A549 (cell line): Measurements from ENCODE around the gene RPTOR. TPM values are rescaled to one million over a fixed set of nuclear protein-coding genes. Genes with fewer than 3 reads are reported as not detected.
"Not testable (repeated sequence)": the region's sequence is repeated elsewhere in the genome, so short reads cannot be mapped to it uniquely, and the experiment has no call there.

Source experiments
- ATAC-seq, 2 experiments: fragments of 200-7000 bp in 1 of 2; fragments of >200 bp in 1 of 2; cut with Nextera tagmentation in 1 of 2; cut with Tn5 transposase in 1 of 2; 3 replicates each; pipeline versions ENCODE4 v1.8.0 to v1.9.1; 2018 to 2020; ENCODE audit warnings: mild to moderate bottlenecking in 1 of 2, moderate library complexity in 1 of 2
- CTCF ChIA-PET: fragments of 300-600 bp; sonication (Branson Sonifier 250); formaldehyde crosslinking; extraction: SDS; loops from one replicate; lab custom pipeline; 2021; ENCODE audit warnings: antibody characterized with exemption, inconsistent platforms; lab: Yijun Ruan, JAX
- POLR2A ChIA-PET: fragments of 350-600 bp; formaldehyde crosslinking; extraction: SDS; loops from one replicate; lab custom pipeline; 2021; ENCODE audit warnings: antibody characterized with exemption, inconsistent platforms; lab: Yijun Ruan, JAX
- DNase-seq, 2 experiments: peaks; one replicate each; pipeline versions ENCODE4 v3.0.0 to v3.0.0-alpha.2; 2011 to 2016; ENCODE audit warnings: low read depth in 1 of 2, low spot score in 1 of 2
- FAIRE-seq: peaks from 2 replicates; lab custom pipeline; 2011; peaks lifted over from hg19 to GRCh38; lab: Jason Lieb, UNC
- H3K27ac ChIP-seq, 2 experiments: fragments of >200 bp; sonication (Bioruptor Twin); formaldehyde crosslinking; 3 replicates each; pipeline ENCODE4 v1.5.1; 2016 to 2017
- H3K4me1 ChIP-seq: fragments of >200 bp; sonication (Bioruptor Twin); formaldehyde crosslinking; 3 replicates; pipeline ENCODE4 v1.6.1; 2016
- H3K4me2 ChIP-seq: fragments of >200 bp; sonication (Bioruptor Twin); formaldehyde crosslinking; 3 replicates; pipeline ENCODE4 v1.6.1; 2016
- H3K4me3 ChIP-seq: fragments of >200 bp; sonication (Bioruptor Twin); formaldehyde crosslinking; 3 replicates; pipeline ENCODE4 v1.5.1; 2016
- H3K9me3 ChIP-seq: fragments of >200 bp; sonication (Bioruptor Twin); formaldehyde crosslinking; 3 replicates; pipeline ENCODE4 v1.6.1; 2016
- CBX2 ChIP-seq: fragments of 200-600 bp; sonication (generic); IDR thresholded peaks from 2 replicates; pipeline ENCODE4 v1.6.1; 2016; ENCODE audit warnings: low read depth, mild to moderate bottlenecking, borderline replicate concordance
- CEBPB ChIP-seq, 2 experiments: fragments of >200 bp in 1 of 2; sonication (Bioruptor Twin) in 1 of 2; formaldehyde crosslinking in 1 of 2; IDR thresholded peaks; 2 replicates each; pipeline ENCODE4 v1.6.1; 2012 to 2016
- EHMT2 ChIP-seq: fragments of 200-600 bp; sonication (generic); IDR thresholded peaks from 2 replicates; pipeline ENCODE4 v1.6.1; 2016; ENCODE audit warnings: antibody characterized with exemption, low read depth, mild to moderate bottlenecking, moderate library complexity
- FOSB ChIP-seq: fragments of 250-450 bp; sonication (Bioruptor Pico); IDR thresholded peaks from 2 replicates; pipeline ENCODE4 v1.5.0; 2020; ENCODE audit warnings: mild to moderate bottlenecking, moderate library complexity
- HMGXB4 ChIP-seq: fragments of 250-450 bp; sonication (Bioruptor Pico); IDR thresholded peaks from 2 replicates; pipeline ENCODE4 v1.5.0; 2021; ENCODE audit warnings: mild to moderate bottlenecking, moderate library complexity, borderline replicate concordance
- HOXB13 ChIP-seq: fragments of 250-450 bp; sonication (Bioruptor Pico); IDR thresholded peaks from 2 replicates; pipeline ENCODE4 v1.5.0; 2020; ENCODE audit warnings: low read depth, mild to moderate bottlenecking, moderate library complexity
- HOXB5 ChIP-seq: fragments of 250-450 bp; sonication (Bioruptor Pico); IDR thresholded peaks from 2 replicates; pipeline ENCODE4 v1.5.0; 2020; ENCODE audit warnings: mild to moderate bottlenecking, moderate library complexity
- KDM1A ChIP-seq: fragments of 200-600 bp; sonication (generic); IDR thresholded peaks from 2 replicates; pipeline ENCODE4 v1.6.1; 2016; ENCODE audit warnings: low read depth, mild to moderate bottlenecking
- MAZ ChIP-seq: fragments of 150-350 bp; IDR thresholded peaks from 2 replicates; pipeline ENCODE4 v1.6.1; 2014; ENCODE audit warnings: antibody characterized with exemption, low read depth, low read length, borderline replicate concordance
- NPAS2 ChIP-seq: fragments of 250-450 bp; sonication (Bioruptor Pico); IDR thresholded peaks from 2 replicates; pipeline ENCODE4 v1.8.0; 2022; ENCODE audit warnings: mild to moderate bottlenecking, moderate library complexity, borderline replicate concordance
- PBX3 ChIP-seq: IDR thresholded peaks from 2 replicates; pipeline ENCODE4 v1.6.1; 2012
- RAD21 ChIP-seq, 2 experiments: fragments of >200 bp in 1 of 2; sonication (Bioruptor Twin) in 1 of 2; formaldehyde crosslinking in 1 of 2; IDR thresholded peaks in 1 of 2; conservative IDR thresholded peaks in 1 of 2; 2 replicates in 1 of 2; 3 replicates in 1 of 2; pipeline ENCODE4 v1.6.1; 2012 to 2018; ENCODE audit warnings: inconsistent platforms in 1 of 2
- RNF2 ChIP-seq: fragments of 200-600 bp; sonication (generic); IDR thresholded peaks from 2 replicates; pipeline ENCODE4 v1.6.1; 2016; ENCODE audit warnings: low read depth, mild to moderate bottlenecking, antibody characterized with exemption, moderate library complexity, borderline replicate concordance
- TP53 ChIP-seq: fragments of 250-450 bp; sonication (Bioruptor Pico); IDR thresholded peaks from 2 replicates; pipeline ENCODE4 v1.5.0; 2021; ENCODE audit warnings: mild to moderate bottlenecking, moderate library complexity
- ZNF302 ChIP-seq: fragments of 250-450 bp; sonication (Bioruptor Pico); IDR thresholded peaks from 2 replicates; pipeline ENCODE4 v1.9.0; 2021; ENCODE audit warnings: inconsistent platforms, mild to moderate bottlenecking, moderate library complexity
- WGBS: methylation state at CpG from one replicate; pipeline ENCODE4 v1.1.6; 2017; ENCODE audit errors: missing lambda C conversion rate; 5-methylcytosine and 5-hydroxymethylcytosine counted together
- polyA plus RNA-seq, 4 experiments: library from polyadenylated mRNA; depleted of rRNA in 3 of 4; stranded (reverse); fragments of >200 nt; fragmentation: RNase III in 1 of 4; extraction: RNeasy Plus Mini Kit Qiagen cat#74134 plus additional on column Dnase treatment in 1 of 4; gene quantifications; 2 replicates in 3 of 4; 3 replicates in 1 of 4; pipeline ENCODE4 v1.2.3, GENCODE V29; 2011 to 2017

Gene RPTOR
- polyA plus RNA-seq, 2 of the 4 experiments (the other 2 are of a cell fraction) = 10.8 to 27.1 TPM

DNA sequence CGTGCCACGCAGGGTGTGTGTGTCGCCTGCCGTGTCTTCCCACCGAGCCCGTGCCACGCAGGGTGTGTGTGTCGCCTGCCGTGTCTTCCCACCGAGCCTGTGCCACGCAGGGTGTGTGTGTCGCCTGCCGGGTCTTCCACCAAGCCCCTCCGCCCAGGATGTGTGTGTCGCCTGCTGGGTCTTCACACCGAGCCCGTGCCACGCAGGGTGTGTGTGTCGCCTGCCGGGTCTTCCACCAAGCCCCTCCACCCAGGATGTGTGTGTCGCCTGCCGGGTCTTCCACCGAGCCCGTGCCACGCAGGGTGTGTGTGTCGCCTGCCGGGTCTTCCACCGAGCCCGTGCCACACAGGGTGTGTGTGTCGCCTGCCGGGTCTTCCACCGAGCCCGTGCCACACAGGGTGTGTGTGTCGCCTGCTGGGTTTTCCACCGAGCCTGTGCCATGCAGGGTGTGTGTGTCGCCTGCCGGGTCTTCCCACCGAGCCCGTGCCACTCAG lies 331.9 kb downstream of the RPTOR start:
- FAIRE-seq, POLR2A ChIA-PET: not testable (repeated sequence)

DNA sequence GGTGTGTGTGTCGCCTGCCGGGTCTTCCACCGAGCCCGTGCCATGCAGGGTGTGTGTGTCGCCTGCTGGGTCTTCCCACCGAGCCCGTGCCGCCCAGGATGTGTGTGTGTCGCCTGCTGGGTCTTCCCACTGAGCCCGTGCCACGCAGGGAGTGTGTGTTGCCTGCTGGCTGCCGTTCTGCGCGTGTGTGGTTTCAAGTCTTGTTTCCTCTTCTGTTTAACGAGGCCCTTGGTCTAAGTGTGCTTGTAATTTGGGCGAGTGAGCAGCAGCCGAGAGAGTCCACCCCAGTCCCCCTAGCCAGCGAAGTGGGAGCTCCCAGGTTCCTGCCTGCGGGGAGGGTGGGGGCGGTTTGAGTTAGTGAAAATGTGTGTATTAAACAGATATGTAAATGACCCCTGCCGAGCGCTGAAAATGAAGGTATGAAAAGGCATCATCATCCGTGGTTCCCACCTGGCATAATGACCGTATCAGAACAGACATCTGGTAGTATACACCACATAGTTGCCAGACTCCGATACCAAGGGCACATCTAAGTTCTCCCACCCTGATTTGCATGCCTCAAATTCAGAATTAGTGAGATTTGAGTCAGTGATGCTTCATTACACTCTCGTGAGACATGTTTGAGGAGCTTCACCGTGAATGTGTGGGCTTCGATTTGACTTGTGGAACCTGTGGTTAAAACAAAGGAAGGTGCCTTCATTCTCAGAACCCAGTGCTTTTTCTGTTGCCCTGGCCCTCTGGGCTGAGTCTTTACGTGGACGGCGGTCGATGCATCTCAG lies 332.5 kb downstream of the RPTOR start:
- no peaks in the 10 kb centered on the region for H3K9me3 ChIP-seq
- no peak for DNase-seq
- FAIRE-seq = no peak
- no peak overlapping the region for H3K27ac ChIP-seq
- no peak overlapping the region for H3K4me2 ChIP-seq
- H3K4me3 ChIP-seq = no peak overlapping the region
- 96% methylated on average over 29 of the region's 32 CpGs for WGBS
- H3K4me1 ChIP-seq = peaks cover 12% of the 10 kb centered on the region
- ChIA-PET POLR2A (no interaction called here), CTCF (interaction anchor here (0.8 to 1.6 kb wide), 4 partner anchors 10 to 301 kb away, joined by 3 to 5 read pairs (median 3); no protein-coding TSS in a partner anchor)
- TF ChIP-seq TP53 (CRISPR knock-in tag) = no peak
- TF ChIP-seq HMGXB4 (CRISPR knock-in tag) = no peak
- TF ChIP-seq CEBPB (IDR thresholded peaks at IDR 0.05) = no peak
- TF ChIP-seq NPAS2 (CRISPR knock-in tag) = no peak
- no peak for TF ChIP-seq RNF2
- TF ChIP-seq ZNF302 (CRISPR knock-in tag) = no peak
- ATAC-seq = no peak

More for the DNA sequence above, 331.9 kb downstream of the RPTOR start:
- H3K4me3 ChIP-seq, H3K9me3 ChIP-seq, H3K4me2 ChIP-seq, H3K27ac ChIP-seq, ATAC-seq, DNase-seq, CTCF ChIA-PET: not testable (repeated sequence)
- peaks cover 12% of the 10 kb centered on the region for H3K4me1 ChIP-seq
- WGBS = 97% methylated on average over 22 of the region's 39 CpGs

DNA sequence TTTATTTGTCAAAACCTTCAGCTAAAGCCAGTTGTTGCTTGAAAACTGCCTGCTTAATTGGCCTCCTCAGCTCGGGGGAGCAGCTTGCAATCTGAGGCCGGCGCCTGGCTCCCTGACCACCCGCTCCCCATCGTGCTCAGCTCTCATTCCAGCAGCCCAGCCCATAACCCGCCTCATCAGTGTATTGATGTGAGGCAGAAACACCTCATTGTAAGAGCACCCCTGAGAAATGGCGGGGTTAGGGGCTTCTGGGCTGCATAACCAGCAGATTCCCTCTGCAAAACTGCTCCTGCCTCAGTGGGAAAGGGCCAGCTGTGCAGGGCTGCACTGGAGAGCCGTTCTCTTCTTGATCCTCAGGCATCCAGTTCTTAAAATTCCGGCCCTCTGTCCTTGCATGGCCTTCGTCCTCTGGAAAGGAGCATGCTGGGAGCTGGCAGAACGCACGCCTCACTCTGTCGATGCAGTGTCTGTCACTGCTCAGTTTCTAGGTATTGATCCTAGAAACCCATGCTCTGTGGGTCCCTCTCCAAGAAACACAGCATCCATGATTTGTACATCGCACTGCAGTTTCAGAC lies 333.2 kb downstream of the RPTOR start:
- POLR2A ChIA-PET = no interaction called here
- Histone ChIP-seq H3K4me1 (peaks cover 12% of the 10 kb centered on the region), H3K9me3 (no peaks in the 10 kb centered on the region), H3K4me2 (no peak overlapping the region), H3K27ac (no peak overlapping the region), H3K4me3 (no peak overlapping the region)
- FAIRE-seq (no peak), DNase-seq (no peak), ATAC-seq (no peak)
- 91% methylated on average over 14 of the region's 14 CpGs for WGBS
- CTCF ChIA-PET = interaction anchor here (0.8 to 1.6 kb wide), 5 partner anchors 9 to 302 kb away, joined by 3 to 5 read pairs (median 3); no protein-coding TSS in a partner anchor
- no peak for TF ChIP-seq MAZ
- TF ChIP-seq FOSB (CRISPR knock-in tag) = no peak
- no peak for TF ChIP-seq HOXB13
- TF ChIP-seq HOXB5 (CRISPR knock-in tag) = no peak
- no peak for TF ChIP-seq RAD21 (conservative IDR thresholded peaks at IDR 0.05 in 1 of 2, IDR thresholded peaks at IDR 0.05 in 1 of 2)
- TF ChIP-seq CBX2 = no peak
- no peak for TF ChIP-seq KDM1A
- no peak for TF ChIP-seq PBX3
- no peak for TF ChIP-seq EHMT2
